ENCODE measurements around the gene ANP32B.

DNA sequence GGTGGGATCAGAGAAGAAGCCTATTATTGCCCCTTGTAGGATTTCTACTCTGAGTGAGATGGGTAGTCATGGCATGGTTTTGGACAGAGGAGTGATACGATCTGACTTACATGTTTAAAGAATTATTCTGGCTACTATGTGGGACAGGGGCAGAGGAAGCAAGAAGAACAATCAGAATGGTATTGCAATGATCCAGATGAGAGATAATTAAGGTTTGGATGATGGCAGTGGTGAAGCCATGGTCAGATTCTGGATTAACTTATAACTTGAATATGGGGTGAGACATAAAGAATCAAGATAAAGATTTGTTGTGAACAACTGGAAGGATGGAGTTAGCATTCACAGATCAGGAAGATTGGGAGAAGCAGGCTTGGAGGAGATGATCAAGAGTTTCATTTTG lies 41.8 kb upstream of the ANP32B start:
- TF ChIP-seq, protein P1, sequence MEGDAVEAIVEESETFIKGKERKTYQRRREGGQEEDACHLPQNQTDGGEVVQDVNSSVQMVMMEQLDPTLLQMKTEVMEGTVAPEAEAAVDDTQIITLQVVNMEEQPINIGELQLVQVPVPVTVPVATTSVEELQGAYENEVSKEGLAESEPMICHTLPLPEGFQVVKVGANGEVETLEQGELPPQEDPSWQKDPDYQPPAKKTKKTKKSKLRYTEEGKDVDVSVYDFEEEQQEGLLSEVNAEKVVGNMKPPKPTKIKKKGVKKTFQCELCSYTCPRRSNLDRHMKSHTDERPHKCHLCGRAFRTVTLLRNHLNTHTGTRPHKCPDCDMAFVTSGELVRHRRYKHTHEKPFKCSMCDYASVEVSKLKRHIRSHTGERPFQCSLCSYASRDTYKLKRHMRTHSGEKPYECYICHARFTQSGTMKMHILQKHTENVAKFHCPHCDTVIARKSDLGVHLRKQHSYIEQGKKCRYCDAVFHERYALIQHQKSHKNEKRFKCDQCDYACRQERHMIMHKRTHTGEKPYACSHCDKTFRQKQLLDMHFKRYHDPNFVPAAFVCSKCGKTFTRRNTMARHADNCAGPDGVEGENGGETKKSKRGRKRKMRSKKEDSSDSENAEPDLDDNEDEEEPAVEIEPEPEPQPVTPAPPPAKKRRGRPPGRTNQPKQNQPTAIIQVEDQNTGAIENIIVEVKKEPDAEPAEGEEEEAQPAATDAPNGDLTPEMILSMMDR (IDR thresholded peaks at IDR 0.05): no peak
- TF ChIP-seq, protein P2, sequence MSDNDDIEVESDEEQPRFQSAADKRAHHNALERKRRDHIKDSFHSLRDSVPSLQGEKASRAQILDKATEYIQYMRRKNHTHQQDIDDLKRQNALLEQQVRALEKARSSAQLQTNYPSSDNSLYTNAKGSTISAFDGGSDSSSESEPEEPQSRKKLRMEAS (IDR thresholded peaks at IDR 0.05): no peak
- no peak for TF ChIP-seq EP300 (IDR thresholded peaks at IDR 0.05)
- TF ChIP-seq TP53 (CRISPR knock-in tag; IDR thresholded peaks at IDR 0.05): no peak
- no peak for TF ChIP-seq SREBF2 (IDR thresholded peaks at IDR 0.05)
